ENCODE measurements around the gene CD226.

The CD226 gene

GRCh38 chr18:69929041-69929774 lies 18.5 kb downstream of the CD226 start:
- H3K36me3 ChIP-seq (ENCODE audit: low read length), result no peaks in the 10 kb centered on the region
- no peak overlapping the region for H3K9ac ChIP-seq (ENCODE audit: low read length)
- H3K9me3 ChIP-seq (ENCODE audit: insufficient read depth, low read length), result no peaks in the 10 kb centered on the region

GRCh38 chr18:69916412-69916811 lies 31.3 kb downstream of the CD226 start:
- no peak for TF ChIP-seq EZH2phosphoT487 (conservative IDR thresholded peaks at IDR 0.05; ENCODE audit: low read length)
- TF ChIP-seq CTCF (IDR thresholded peaks at IDR 0.05; ENCODE audit: insufficient read depth, low read length, poor library complexity, severe bottlenecking), result no peak
- H3K9me3 ChIP-seq (ENCODE audit: insufficient read depth, low read length), result no peaks in the 10 kb centered on the region
- H3K4me3 ChIP-seq (ENCODE audit: insufficient read depth, low read length, poor library complexity, severe bottlenecking), result no peak overlapping the region
- H3K4me2 ChIP-seq (ENCODE audit: low read depth, low read length, poor library complexity, severe bottlenecking), result no peak overlapping the region
- H3K9me2 ChIP-seq (replicated peaks; ENCODE audit: insufficient read depth, low read length), result no peaks in the 10 kb centered on the region
- H3K9ac ChIP-seq (ENCODE audit: low read length), result no peak overlapping the region
- H3K27ac ChIP-seq (ENCODE audit: low read depth, low read length), result no peak overlapping the region
- H2AFZ ChIP-seq (ENCODE audit: low read depth, low read length, severe bottlenecking), result no peak overlapping the region
- H3K27me3 ChIP-seq (ENCODE audit: low read length), result no peaks in the 10 kb centered on the region
- no peaks in the 10 kb centered on the region for H3K79me2 ChIP-seq (ENCODE audit: insufficient read depth, low read length)
- H3K36me3 ChIP-seq (ENCODE audit: low read length), result no peaks in the 10 kb centered on the region
- no peaks in the 10 kb centered on the region for H4K20me1 ChIP-seq (ENCODE audit: low read depth, low read length)
- H3F3A ChIP-seq (ENCODE audit: insufficient read depth), result no peaks in the 10 kb centered on the region

More at GRCh38 chr18:69929041-69929774, 18.5 kb downstream of the CD226 start:
- Histone ChIP-seq H3K27me3 (ENCODE audit: low read length) (no peaks in the 10 kb centered on the region), H3K4me3 (ENCODE audit: insufficient read depth, low read length, poor library complexity, severe bottlenecking) (no peak overlapping the region), H4K20me1 (ENCODE audit: low read depth, low read length) (no peaks in the 10 kb centered on the region), H3K4me2 (ENCODE audit: low read depth, low read length, poor library complexity, severe bottlenecking) (no peak overlapping the region), H3K9me2 (replicated peaks; ENCODE audit: insufficient read depth, low read length) (no peaks in the 10 kb centered on the region), H2AFZ (ENCODE audit: low read depth, low read length, severe bottlenecking) (no peak overlapping the region), H3K79me2 (ENCODE audit: insufficient read depth, low read length) (no peaks in the 10 kb centered on the region), H3K27ac (ENCODE audit: low read depth, low read length) (no peak overlapping the region), H3F3A (ENCODE audit: insufficient read depth) (no peaks in the 10 kb centered on the region)
- TF ChIP-seq EZH2phosphoT487 (conservative IDR thresholded peaks at IDR 0.05; ENCODE audit: low read length) (no peak), CTCF (IDR thresholded peaks at IDR 0.05; ENCODE audit: insufficient read depth, low read length, poor library complexity, severe bottlenecking) (no peak)

GRCh38 chr18:69908838-69909237 lies 38.8 kb downstream of the CD226 start:
- Histone ChIP-seq H3K9me3 (ENCODE audit: insufficient read depth, low read length) (no peaks in the 10 kb centered on the region), H2AFZ (ENCODE audit: low read depth, low read length, severe bottlenecking) (no peak overlapping the region), H3K4me2 (ENCODE audit: low read depth, low read length, poor library complexity, severe bottlenecking) (no peak overlapping the region), H3K9me2 (replicated peaks; ENCODE audit: insufficient read depth, low read length) (no peaks in the 10 kb centered on the region), H3K9ac (ENCODE audit: low read length) (no peak overlapping the region), H3K27me3 (ENCODE audit: low read length) (no peaks in the 10 kb centered on the region), H3F3A (ENCODE audit: insufficient read depth) (no peaks in the 10 kb centered on the region), H4K20me1 (ENCODE audit: low read depth, low read length) (no peaks in the 10 kb centered on the region), H3K27ac (ENCODE audit: low read depth, low read length) (no peak overlapping the region), H3K4me3 (ENCODE audit: insufficient read depth, low read length, poor library complexity, severe bottlenecking) (no peak overlapping the region), H3K36me3 (ENCODE audit: low read length) (no peaks in the 10 kb centered on the region), H3K79me2 (ENCODE audit: insufficient read depth, low read length) (no peaks in the 10 kb centered on the region)
- TF ChIP-seq CTCF (IDR thresholded peaks at IDR 0.05; ENCODE audit: insufficient read depth, low read length, poor library complexity, severe bottlenecking), result no peak

Data from SU-DHL-6 (cell line).